HG02981 (cell line): ENCODE data around the gene PLPP2.

Experiments used
- ATAC-seq: cut with Tn5 transposase; IDR thresholded peaks from one replicate; pipeline ENCODE4 v1.9.1; 2021; ENCODE audit warnings: mild to moderate bottlenecking, moderate library complexity; ENCODE audit not compliant: unreplicated experiment

PLPP2 gene

DNA sequence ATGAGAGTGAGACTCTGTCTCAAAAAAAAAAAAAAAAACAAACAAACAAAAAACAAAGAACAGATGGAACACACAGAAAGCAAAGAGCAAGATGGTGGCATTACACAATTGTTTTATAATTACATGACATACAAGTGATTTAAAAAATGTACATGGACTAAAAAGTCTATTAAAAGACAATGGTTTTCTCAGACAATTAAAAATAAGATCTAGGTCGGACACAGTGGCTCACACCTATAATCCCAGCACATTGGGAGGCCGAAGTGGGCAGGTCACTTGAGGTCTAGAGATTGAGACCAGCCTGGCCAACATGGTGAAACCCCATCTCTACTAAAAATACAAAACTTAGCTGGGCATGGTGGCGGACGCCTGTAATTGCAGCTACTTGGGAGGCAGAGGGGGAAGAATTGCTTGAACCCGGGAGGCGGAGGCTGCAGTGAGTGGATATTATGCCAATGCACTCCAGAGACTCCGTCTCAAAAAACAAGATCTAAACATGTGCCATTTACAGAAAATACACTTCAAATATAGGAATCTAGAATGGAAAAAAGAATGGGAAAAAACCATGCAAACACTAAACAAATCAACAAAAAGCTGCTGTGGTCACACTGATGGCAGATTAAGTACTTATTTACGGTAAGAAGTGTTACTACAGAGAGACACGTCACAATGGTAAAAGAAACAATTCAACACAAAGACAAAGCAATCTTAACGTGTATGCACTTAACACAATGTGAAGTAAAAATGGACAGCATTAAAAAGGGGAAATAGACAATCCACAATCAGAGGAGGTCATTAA lies 26.7 kb upstream of the PLPP2 start:
- no peak for ATAC-seq

GRCh38 chr19:315811-316210 lies 24.6 kb upstream of the PLPP2 start:
- ATAC-seq, result no peak

DNA sequence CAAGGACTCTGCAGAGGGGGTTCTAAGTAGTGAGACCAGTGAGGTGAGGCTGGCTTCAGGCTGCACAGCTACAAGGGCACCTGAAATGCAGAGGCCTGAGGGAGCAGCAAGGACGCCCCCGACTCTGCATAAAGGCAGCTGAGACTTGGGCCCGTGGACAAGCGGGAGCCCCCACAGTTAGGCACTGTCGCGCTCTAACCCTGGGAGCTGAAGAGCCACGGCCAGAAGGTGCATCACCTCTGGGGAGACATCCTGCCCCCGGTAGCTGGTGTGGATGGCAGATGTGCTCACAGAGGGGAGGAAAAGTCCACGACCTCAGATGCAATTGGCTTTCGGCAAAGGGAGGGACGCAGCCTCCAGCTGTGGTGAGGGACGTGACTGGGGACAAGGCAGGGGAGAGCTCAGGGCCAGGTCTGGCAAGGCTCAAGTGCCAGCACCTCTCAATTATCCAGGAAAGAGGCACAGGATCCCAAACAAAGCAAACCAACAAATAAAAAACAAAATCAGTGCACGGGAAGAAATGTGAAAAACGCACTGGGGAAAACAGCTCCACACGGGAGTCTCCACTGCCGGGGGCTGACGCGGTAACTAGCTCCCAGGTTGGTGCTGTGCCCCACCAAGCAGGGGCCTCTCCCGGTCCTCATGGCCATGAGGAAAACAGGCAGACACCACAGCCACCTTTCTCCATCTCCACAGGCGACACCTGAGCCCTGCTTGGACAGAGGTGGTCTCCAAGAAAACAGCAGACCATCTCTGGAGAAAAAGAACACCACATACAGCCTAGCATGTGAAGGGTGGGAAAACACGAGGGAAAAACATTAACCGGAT lies 23.0 kb upstream of the PLPP2 start:
- ATAC-seq, result no peak

- no peak for ATAC-seq
Measured at GRCh38 chr19:313169-313987, 22.2 kb upstream of the PLPP2 start.

DNA sequence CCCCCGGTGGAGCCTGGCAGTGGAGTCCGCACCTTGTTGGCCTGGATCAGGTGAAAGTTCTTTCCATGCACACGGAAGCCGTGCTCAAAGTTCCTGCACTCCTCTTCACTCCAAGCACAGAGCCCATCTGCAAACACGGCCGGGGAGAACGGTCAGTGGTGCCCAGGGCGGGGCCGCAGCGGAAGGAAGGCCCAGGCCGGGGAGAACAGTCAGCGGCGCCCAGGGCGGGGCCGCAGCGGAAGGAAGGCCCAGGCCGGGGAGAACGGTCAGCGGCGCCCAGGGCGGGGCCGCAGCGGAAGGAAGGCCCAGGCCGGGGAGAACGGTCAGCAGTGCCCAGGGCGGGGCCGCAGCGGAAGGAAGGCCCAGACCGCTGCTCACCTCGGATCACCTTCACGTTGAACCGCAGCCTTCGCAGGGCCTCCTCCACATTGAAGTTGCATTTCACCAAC lies 20.6 kb upstream of the PLPP2 start:
- ATAC-seq, result no peak

DNA sequence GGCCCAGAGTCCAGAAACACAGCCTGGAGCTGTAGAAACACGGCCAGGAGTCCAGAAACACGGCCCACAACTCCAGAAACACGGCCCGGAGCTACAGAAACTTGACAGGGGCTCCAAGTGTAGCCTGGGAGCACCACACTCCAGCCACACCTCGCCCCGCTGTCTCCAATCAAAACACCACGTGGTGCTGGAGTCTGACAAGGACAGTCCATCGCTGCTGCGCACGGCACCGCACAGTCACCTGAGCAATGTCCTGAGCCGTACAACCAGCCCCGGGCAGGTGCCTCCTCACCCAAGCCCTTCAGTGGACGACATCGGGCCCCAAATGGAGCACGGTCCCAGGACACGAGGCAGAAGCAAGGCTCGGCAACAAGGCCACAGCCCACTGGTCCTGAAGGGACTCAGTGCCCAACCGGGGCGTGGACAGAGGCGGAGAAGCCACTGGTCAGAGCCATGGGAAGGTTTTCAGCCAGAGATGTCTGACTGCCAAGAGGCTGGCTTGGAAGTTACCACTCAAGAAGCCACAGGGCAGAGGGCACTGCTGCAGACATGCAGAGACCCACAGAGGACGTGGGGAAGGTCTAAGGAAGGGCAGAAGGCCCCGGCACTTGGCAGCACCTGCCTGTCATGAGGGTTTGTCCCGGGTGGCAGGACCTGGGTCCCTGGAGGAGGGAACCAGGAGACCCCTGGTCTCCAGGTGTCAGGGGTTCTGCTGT lies 19.7 kb upstream of the PLPP2 start:
- ATAC-seq, result no peak

DNA sequence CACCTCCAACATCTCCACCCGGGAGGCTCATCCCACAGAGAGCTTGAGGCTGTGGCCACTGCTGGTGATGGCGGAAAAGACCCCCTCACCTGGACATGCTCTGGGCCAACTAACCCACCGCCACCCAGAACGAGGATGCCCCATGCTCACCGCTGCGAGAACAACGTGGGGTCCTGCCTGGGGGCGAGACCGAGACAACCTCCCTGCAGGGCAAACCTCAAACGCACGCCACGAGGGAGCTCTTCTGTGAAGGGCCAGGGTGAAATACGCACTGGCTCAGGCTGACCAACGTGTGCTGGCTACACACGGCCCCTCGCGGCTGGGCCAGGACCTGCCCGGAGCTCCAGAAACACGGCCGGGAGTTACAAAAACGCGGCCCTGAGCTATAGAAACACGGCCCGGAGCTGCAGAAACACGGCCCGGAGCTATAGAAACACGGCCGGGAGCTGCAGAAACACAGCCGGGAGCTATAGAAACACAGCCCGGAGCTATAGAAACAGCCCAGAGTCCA lies 19.0 kb upstream of the PLPP2 start:
- no peak for ATAC-seq

DNA sequence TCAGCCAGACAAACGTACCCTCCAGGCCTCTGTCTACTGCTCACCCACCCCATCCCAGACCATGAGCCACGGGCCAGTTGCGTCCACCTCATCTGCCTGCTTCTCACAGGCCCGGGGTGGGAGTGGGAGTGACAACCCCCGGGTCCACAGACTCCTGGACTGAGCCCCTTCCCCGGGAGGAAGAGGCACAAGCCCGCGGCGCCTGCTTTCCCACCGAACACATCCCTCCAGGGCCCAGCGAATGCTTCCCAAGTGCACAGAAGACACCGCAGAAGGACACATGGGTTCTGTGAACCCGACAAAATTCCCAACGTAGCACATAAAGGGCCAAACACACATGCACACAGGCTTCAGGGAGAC lies 18.0 kb upstream of the PLPP2 start:
- no peak for ATAC-seq

- no peak for ATAC-seq
Measured at GRCh38 chr19:308471-309205, 17.4 kb upstream of the PLPP2 start.

GRCh38 chr19:307793-308420 lies 16.7 kb upstream of the PLPP2 start:
- ATAC-seq, result no peak

DNA sequence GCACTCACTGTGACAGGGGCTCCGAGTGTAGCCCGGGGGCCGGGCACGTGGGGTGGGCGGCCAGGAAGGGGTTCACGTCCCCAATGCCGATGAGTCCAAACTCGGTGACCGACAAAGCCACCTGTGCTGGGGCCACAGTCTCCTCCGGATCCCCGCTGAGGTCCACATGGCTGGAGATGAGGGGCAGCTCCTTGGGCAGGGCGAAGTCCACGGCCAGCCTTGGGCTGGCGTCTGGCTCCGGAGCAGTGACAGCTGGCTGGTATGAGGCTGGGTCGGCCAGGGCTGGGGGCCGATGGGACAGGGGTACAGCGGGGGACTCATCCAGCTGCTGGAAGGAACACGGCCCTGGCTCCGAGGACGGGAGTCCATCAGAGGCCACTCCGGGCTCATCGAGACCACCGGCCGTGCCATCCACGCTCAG lies 15.9 kb upstream of the PLPP2 start:
- ATAC-seq, result no peak

DNA sequence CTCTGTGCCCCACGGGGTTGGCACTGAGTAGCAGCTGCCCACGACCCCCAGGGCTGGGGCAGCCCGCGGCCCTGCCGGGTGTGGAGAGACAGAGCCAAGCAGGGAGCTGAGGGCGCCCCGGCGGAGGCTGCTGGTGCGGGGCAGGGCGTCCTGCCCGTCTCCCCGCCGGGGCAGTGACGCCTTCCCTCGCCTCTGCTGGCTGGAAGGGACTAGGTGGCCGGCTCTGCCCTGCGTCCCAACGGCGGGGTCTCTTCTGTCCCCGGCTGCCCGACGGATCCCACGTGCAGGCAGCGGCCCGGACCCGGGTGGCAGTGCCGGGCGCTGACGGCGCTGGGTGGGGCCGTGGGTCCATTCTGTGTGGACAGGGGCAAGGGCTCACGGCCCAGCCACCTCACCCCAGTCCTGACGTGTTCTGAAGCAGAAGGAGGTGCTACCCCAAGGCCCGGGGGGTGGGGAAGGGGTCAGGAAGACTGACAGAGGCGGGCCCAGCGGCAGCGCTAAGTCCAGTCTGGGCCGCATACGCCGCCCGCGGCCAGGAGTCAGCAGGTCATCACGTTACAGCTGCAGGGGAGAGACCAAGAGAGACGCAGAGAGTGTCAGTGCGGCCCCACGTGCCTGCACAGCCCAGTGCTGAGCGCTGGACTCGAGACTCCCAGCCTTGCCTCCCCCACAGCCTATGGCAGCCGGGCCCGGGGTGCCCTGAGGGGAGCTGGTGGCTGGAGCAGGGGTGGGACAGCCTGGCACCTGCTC lies 15.1 kb upstream of the PLPP2 start:
- no peak for ATAC-seq

DNA sequence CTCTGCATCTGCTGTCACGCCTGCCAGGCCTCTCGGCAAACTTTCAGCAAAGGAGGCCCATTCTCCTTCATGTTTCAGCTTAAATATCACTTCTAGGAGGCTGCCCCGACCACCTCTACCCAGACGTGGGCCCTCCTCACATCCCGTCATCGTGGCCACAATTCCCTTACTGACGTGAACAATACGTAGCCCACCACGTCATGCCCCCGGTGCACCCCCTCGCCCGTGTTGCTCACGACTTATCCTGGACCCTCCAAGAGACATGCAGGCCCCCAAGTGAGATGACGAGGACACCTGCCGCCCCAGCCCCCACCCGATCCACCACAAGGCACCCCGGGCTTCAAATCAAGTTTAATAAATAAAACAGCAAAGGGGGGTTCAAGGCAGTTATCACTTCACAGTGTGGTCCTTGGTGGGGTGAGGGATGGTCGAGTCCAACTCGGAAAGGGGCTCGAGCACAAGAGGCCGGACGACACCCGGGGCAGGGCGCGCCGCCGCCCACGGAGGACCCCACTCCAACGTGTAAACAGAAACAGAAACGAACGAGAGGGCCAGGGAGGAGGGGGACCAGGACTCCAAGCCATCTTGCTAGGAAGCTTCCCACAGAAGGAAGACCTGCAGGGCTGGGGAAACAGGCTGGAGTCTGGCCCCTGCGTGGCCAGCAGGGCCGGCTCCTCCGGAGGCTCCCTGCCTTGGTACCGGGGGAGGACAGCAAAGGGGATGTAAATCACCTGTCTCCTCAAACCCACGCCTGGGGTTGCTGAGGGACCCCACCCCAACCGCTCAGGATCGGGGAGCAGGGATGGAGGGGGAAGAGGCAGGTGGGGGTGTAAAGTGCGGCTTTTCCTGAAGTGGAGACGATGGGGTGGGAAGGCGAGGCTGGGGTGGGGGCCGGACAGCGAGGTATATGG lies 14.3 kb upstream of the PLPP2 start:
- ATAC-seq, result no peak

GRCh38 chr19:296476-297225 lies 5.4 kb upstream of the PLPP2 start:
- ATAC-seq, result no peak

- no peak for ATAC-seq
Measured at GRCh38 chr19:295687-296370, 4.6 kb upstream of the PLPP2 start.

DNA sequence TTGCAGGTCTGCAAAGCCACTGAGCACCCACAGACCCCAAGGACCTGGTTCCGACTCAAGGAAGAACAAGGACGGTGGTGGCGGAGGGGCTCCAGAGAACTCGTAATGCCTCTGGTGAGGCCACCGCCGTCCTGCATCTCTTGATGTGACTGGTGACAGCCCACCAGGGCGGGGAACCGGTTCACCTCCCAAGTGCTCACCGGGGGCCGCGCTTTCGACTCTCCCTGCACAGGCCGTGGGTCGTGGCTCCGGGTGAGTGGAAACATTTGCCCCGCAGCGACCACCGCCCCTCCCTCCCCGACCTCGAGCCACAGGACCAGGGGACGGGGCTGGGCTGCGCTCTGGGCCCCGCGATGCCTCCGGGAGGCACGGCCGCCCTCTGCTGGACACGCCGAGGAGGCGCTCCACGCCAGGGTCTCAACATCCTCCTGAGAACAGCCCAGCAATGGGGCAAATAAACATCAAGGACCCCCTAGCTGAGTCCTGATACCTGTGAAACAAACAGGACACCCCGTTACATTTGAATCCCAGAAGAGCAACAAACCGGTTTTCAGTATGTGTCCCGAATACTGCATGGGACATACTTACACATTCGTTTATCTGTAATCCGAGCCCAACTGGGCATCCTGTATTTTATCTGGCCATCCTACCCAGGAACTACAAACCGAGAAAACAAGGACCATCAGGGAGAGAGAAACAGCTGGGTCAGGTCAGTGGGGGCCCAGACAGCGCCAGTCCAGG lies 3.9 kb upstream of the PLPP2 start:
- ATAC-seq, result no peak
